HCT116 (cell line): ENCODE measurements around the gene GPC5. TPM values are rescaled to one million over a fixed set of nuclear protein-coding genes. Genes with fewer than 3 reads are reported as not detected.

Experiments used
- ATAC-seq: fragments of 200-7000 bp; cut with Tn5 transposase; 2 replicates; pipeline ENCODE4 v1.9.1; 2020; ENCODE audit warnings: mild to moderate bottlenecking, moderate library complexity
- BruUV-seq: library from RNA; stranded (reverse); fragments of 400-500 nt; replicated peaks from 2 replicates; lab custom pipeline; 2021; lab: Mats Ljungman, UMichigan
- CTCF ChIA-PET: fragments of 300-600 bp; sonication (Branson Sonifier 250); formaldehyde crosslinking; loops from one replicate; lab custom pipeline; 2021; ENCODE audit warnings: antibody characterized with exemption; lab: Charles Lee
- POLR2A ChIA-PET: fragments of 300-600, 350-600 bp; sonication (Branson Sonifier 250); formaldehyde crosslinking; loops from one replicate; lab custom pipeline; 2021; ENCODE audit warnings: antibody characterized with exemption; lab: Charles Lee
- RAD21 ChIA-PET, 2 experiments: fragments of 300-600 bp; sonication (Branson Sonifier 250); formaldehyde crosslinking; loops; one replicate each; lab custom pipeline; 2023; ENCODE audit warnings: low total read pairs in 2 of 2; ENCODE audit not compliant: uncharacterized antibody in 2 of 2, unreplicated experiment in 2 of 2, low non-redundant PET in 1 of 2; lab: Charles Lee
- DNase-seq: peaks from one replicate; pipeline ENCODE4 v3.0.0-alpha.2; 2010; ENCODE audit warnings: low read depth, low spot score
- H2AFZ ChIP-seq: fragments of 200-600 bp; shearing (Covaris generic), sonication (generic); 2 replicates; pipeline ENCODE4 v1.6.1; 2017; ENCODE audit warnings: low read depth, mixed run types, mixed read lengths, antibody characterized with exemption, low read length; ENCODE audit not compliant: poor library complexity, severe bottlenecking
- H3K27ac ChIP-seq: 2 replicates; pipeline ENCODE4 v1.5.1; 2012; ENCODE audit warnings: low read depth, low read length
- H3K27me3 ChIP-seq: fragments of 200-600 bp; sonication (generic); 2 replicates; pipeline ENCODE4 v1.6.1; 2016; ENCODE audit warnings: mixed run types, low read length, mixed read lengths; ENCODE audit not compliant: insufficient read depth
- H3K36me3 ChIP-seq, 2 experiments: fragments of 200-500 bp in 1 of 2; fragments of 200-600 bp in 1 of 2; sonication (Bioruptor generic) in 1 of 2; sonication (generic) in 1 of 2; 2 replicates each; pipeline versions ENCODE4 v1.5.1 to v1.6.1; 2014 to 2016; ENCODE audit warnings: low read length in 2 of 2, inconsistent platforms in 1 of 2, mixed read lengths in 1 of 2, mixed run types in 1 of 2; ENCODE audit not compliant: insufficient read depth in 2 of 2, control insufficient read depth in 1 of 2
- H3K4me1 ChIP-seq, 2 experiments: fragments of 200-600 bp in 1 of 2; sonication (generic) in 1 of 2; 2 replicates each; pipeline versions ENCODE4 v1.5.1 to v1.6.1; 2012 to 2017; ENCODE audit warnings: low read length in 2 of 2, inconsistent platforms in 1 of 2, mild to moderate bottlenecking in 1 of 2, mixed read lengths in 1 of 2, mixed run types in 1 of 2, moderate library complexity in 1 of 2; ENCODE audit not compliant: insufficient read depth in 2 of 2, control insufficient read depth in 1 of 2
- H3K4me2 ChIP-seq: fragments of 200-600 bp; sonication (generic); 2 replicates; pipeline ENCODE4 v1.6.1; 2017; ENCODE audit warnings: mixed run types, low read length, mixed read lengths
- H3K4me3 ChIP-seq, 2 experiments: fragments of 200-600 bp in 1 of 2; sonication (generic) in 1 of 2; replicated peaks in 1 of 2; 2 replicates each; pipeline ENCODE4 v1.5.1; 2011 to 2016; ENCODE audit warnings: low read length in 2 of 2, control low read depth in 1 of 2, low read depth in 1 of 2, mild to moderate bottlenecking in 1 of 2, mixed read lengths in 1 of 2, mixed run types in 1 of 2
- H3K79me2 ChIP-seq: fragments of 200-600 bp; sonication (generic); 2 replicates; pipeline ENCODE4 v1.6.1; 2017; ENCODE audit warnings: mild to moderate bottlenecking, mixed run types, low read length, moderate library complexity, mixed read lengths; ENCODE audit not compliant: insufficient read depth
- H3K9ac ChIP-seq: fragments of 200-600 bp; sonication (generic); 2 replicates; pipeline ENCODE4 v1.6.1; 2016; ENCODE audit warnings: low read length, mixed read lengths
- H3K9me2 ChIP-seq: fragments of 200-600 bp; sonication (generic), shearing (Covaris generic); 2 replicates; pipeline ENCODE4 v1.6.1; 2017; ENCODE audit warnings: mixed run types, mild to moderate bottlenecking, moderate library complexity; ENCODE audit not compliant: insufficient read depth
- H3K9me3 ChIP-seq, 2 experiments: fragments of 200-500 bp in 1 of 2; fragments of 200-600 bp in 1 of 2; sonication (Bioruptor generic) in 1 of 2; sonication (generic) in 1 of 2; 2 replicates each; pipeline ENCODE4 v1.6.1; 2014 to 2017; ENCODE audit warnings: low read length in 2 of 2, mixed read lengths in 2 of 2, inconsistent platforms in 1 of 2, low read depth in 1 of 2, mild to moderate bottlenecking in 1 of 2, mixed run types in 1 of 2, moderate library complexity in 1 of 2; ENCODE audit not compliant: control insufficient read depth in 1 of 2, insufficient read depth in 1 of 2
- H4K20me1 ChIP-seq: fragments of 200-600 bp; sonication (generic), shearing (Covaris generic); 2 replicates; pipeline ENCODE4 v1.6.1; 2017; ENCODE audit warnings: mixed run types, mild to moderate bottlenecking, moderate library complexity; ENCODE audit not compliant: insufficient read depth
- CBX3 ChIP-seq: IDR thresholded peaks from 2 replicates; pipeline ENCODE4 v1.6.1; 2012; ENCODE audit warnings: low read depth
- CTCF ChIP-seq, 3 experiments: fragments of 200-600 bp in 1 of 3; sonication (generic) in 1 of 3; IDR thresholded peaks in 2 of 3; conservative IDR thresholded peaks in 1 of 3; 2 replicates each; pipeline ENCODE4 v1.5.1; 2012 to 2017; ENCODE audit warnings: low read depth in 2 of 3, low read length in 2 of 3, antibody characterized with exemption in 1 of 3, borderline replicate concordance in 1 of 3, control low read depth in 1 of 3, mild to moderate bottlenecking in 1 of 3, mixed read lengths in 1 of 3, mixed run types in 1 of 3, moderate library complexity in 1 of 3; ENCODE audit not compliant: insufficient read depth in 1 of 3
- EGR1 ChIP-seq: IDR thresholded peaks from 2 replicates; pipeline ENCODE4 v1.6.1; 2012; ENCODE audit warnings: low read depth
- EZH2 ChIP-seq: fragments of 200-600 bp; sonication (generic); IDR thresholded peaks from 2 replicates; pipeline ENCODE4 v1.6.1; 2017; ENCODE audit warnings: antibody characterized with exemption, mixed run types
- EZH2phosphoT487 ChIP-seq: fragments of 200-600 bp; IDR thresholded peaks from 2 replicates; pipeline ENCODE4 v1.6.1; 2018; ENCODE audit warnings: antibody characterized with exemption, borderline replicate concordance
- FOSL1 ChIP-seq: IDR thresholded peaks from 2 replicates; pipeline ENCODE4 v1.6.1; 2012; ENCODE audit warnings: low read depth
- JUND ChIP-seq: IDR thresholded peaks from 2 replicates; pipeline ENCODE4 v1.6.1; 2012
- POLR2A ChIP-seq: IDR thresholded peaks from 2 replicates; pipeline ENCODE4 v1.7.0; 2011; ENCODE audit warnings: borderline replicate concordance; ENCODE audit not compliant: insufficient read depth, insufficient read length; ENCODE audit errors: extremely low read depth
- RAD21 ChIP-seq: IDR thresholded peaks from 2 replicates; pipeline ENCODE4 v1.6.1; 2012; ENCODE audit warnings: low read depth, mild to moderate bottlenecking
- SIN3A ChIP-seq: IDR thresholded peaks from 2 replicates; pipeline ENCODE4 v1.6.1; 2012; ENCODE audit warnings: low read depth
- SP1 ChIP-seq: IDR thresholded peaks from 2 replicates; pipeline ENCODE4 v1.6.1; 2012; ENCODE audit warnings: low read depth
- SRF ChIP-seq: IDR thresholded peaks from 2 replicates; pipeline ENCODE4 v1.6.1; 2012; ENCODE audit warnings: low read depth
- YY1 ChIP-seq: IDR thresholded peaks from 2 replicates; pipeline ENCODE4 v1.6.1; 2011; ENCODE audit warnings: low read length, low read depth, moderate library complexity, mild to moderate bottlenecking; ENCODE audit not compliant: insufficient replicate concordance; ENCODE audit errors: extremely low read depth
- ZFX ChIP-seq: fragments of 450-650 bp; IDR thresholded peaks from 2 replicates; pipeline ENCODE4 v1.6.1; 2017
- ZNF274 ChIP-seq: fragments of 200-500 bp; sonication (Bioruptor generic); IDR thresholded peaks from 2 replicates; pipeline ENCODE4 v1.6.1; 2014; ENCODE audit warnings: mild to moderate bottlenecking, low read depth, low read length, inconsistent platforms
- intact Hi-C: fragments of 100-400 bp; cut with micrococcal nuclease; formaldehyde crosslinking; loops from 2 replicates; pipeline ENCODE4 v1.10.0; 2022
- total RNA-seq: library from RNA; stranded (reverse); gene quantifications from one replicate; pipeline ENCODE4 v1.2.1, GENCODE V29; 2021; ENCODE audit not compliant: unreplicated experiment
- TF ChIP-seq, protein P1 (sequence below): IDR thresholded peaks from 2 replicates; pipeline ENCODE4 v1.6.1; 2012; ENCODE audit warnings: low read depth
- TF ChIP-seq, protein P2 (sequence below): IDR thresholded peaks from 2 replicates; pipeline ENCODE4 v1.6.1; 2012

The GPC5 gene
- total RNA-seq, 1 experiment from 2014 or later: not detected

GRCh38 chr13:92553470-92554114, 1155.2 kb downstream of the GPC5 start:
- BruUV-seq: no TSS peak
- Histone ChIP-seq H3K4me2 (no peak overlapping the region), H3K4me1 (no peaks in the 10 kb centered on the region), H3K4me3 (no peak overlapping the region), H3K9me3 (peaks cover 14 to 22% of the 10 kb centered on the region in 2 experiments; a peak in 2 of 4 replicates), H3K36me3 (no peaks in the 10 kb centered on the region; a peak in 1 of 4 replicates), H3K79me2 (no peaks in the 10 kb centered on the region), H3K9me2 (no peaks in the 10 kb centered on the region), H3K27me3 (no peaks in the 10 kb centered on the region), H2AFZ (no peak overlapping the region), H4K20me1 (no peaks in the 10 kb centered on the region), H3K27ac (no peak overlapping the region), H3K9ac (no peak overlapping the region)
- ChIA-PET RAD21 (no interaction called here), CTCF (no interaction called here), POLR2A (no interaction called here)
- ATAC-seq (no peak), DNase-seq (no peak)
- intact Hi-C loops: no loop called here
- TF ChIP-seq YY1: no peak
- TF ChIP-seq JUND: no peak
- TF ChIP-seq EZH2: no peak
- TF ChIP-seq EGR1: no peak
- no peak for TF ChIP-seq SP1
- TF ChIP-seq ZFX: no peak
- no peak for TF ChIP-seq SIN3A

GRCh38 chr13:92560883-92561282, 1162.5 kb downstream of the GPC5 start:
- ATAC-seq (no peak), DNase-seq (no peak)
- ChIA-PET CTCF (no interaction called here), RAD21 (no interaction called here), POLR2A (no interaction called here)
- peaks cover 3 to 23% of the 10 kb centered on the region in 2 experiments; a peak in 2 of 4 replicates for H3K9me3 ChIP-seq
- intact Hi-C loops: no loop called here
- H3K27ac ChIP-seq: no peak overlapping the region
- BruUV-seq: no TSS peak
- no peak overlapping the region for H3K9ac ChIP-seq
- H2AFZ ChIP-seq: no peak overlapping the region
- no peaks in the 10 kb centered on the region for H3K4me1 ChIP-seq
- H3K79me2 ChIP-seq: no peaks in the 10 kb centered on the region
- H3K4me2 ChIP-seq: no peak overlapping the region
- no peaks in the 10 kb centered on the region for H3K9me2 ChIP-seq
- no peaks in the 10 kb centered on the region for H3K36me3 ChIP-seq
- H4K20me1 ChIP-seq: no peaks in the 10 kb centered on the region
- no peak overlapping the region for H3K4me3 ChIP-seq
- H3K27me3 ChIP-seq: no peaks in the 10 kb centered on the region
- TF ChIP-seq EZH2 (no peak), SRF (no peak), FOSL1 (no peak), JUND (no peak), CBX3 (no peak), POLR2A (no peak), ZNF274 (no peak), CTCF (IDR thresholded peaks at IDR 0.05 in 2 of 3, conservative IDR thresholded peaks at IDR 0.05 in 1 of 3; ENCODE audit: borderline replicate concordance in 1 of 3, insufficient read depth in 1 of 3, low read depth in 2 of 3, low read length in 2 of 3) (no peak), ZFX (no peak), RAD21 (no peak), EZH2phosphoT487 (no peak)
- TF ChIP-seq, protein P1, sequence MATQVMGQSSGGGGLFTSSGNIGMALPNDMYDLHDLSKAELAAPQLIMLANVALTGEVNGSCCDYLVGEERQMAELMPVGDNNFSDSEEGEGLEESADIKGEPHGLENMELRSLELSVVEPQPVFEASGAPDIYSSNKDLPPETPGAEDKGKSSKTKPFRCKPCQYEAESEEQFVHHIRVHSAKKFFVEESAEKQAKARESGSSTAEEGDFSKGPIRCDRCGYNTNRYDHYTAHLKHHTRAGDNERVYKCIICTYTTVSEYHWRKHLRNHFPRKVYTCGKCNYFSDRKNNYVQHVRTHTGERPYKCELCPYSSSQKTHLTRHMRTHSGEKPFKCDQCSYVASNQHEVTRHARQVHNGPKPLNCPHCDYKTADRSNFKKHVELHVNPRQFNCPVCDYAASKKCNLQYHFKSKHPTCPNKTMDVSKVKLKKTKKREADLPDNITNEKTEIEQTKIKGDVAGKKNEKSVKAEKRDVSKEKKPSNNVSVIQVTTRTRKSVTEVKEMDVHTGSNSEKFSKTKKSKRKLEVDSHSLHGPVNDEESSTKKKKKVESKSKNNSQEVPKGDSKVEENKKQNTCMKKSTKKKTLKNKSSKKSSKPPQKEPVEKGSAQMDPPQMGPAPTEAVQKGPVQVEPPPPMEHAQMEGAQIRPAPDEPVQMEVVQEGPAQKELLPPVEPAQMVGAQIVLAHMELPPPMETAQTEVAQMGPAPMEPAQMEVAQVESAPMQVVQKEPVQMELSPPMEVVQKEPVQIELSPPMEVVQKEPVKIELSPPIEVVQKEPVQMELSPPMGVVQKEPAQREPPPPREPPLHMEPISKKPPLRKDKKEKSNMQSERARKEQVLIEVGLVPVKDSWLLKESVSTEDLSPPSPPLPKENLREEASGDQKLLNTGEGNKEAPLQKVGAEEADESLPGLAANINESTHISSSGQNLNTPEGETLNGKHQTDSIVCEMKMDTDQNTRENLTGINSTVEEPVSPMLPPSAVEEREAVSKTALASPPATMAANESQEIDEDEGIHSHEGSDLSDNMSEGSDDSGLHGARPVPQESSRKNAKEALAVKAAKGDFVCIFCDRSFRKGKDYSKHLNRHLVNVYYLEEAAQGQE: no peak
- TF ChIP-seq, protein P2, sequence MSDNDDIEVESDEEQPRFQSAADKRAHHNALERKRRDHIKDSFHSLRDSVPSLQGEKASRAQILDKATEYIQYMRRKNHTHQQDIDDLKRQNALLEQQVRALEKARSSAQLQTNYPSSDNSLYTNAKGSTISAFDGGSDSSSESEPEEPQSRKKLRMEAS: no peak
